K562 (cell line): ENCODE measurements around the gene ACSBG1. TPM values are rescaled to one million over a fixed set of nuclear protein-coding genes. Genes with fewer than 3 reads are reported as not detected.

Experiments
- ATAC-seq: fragments of 200-7000 bp; cut with Tn5 transposase; 3 replicates; pipeline ENCODE4 v1.9.1; 2020; ENCODE audit warnings: moderate library complexity
- BruUV-seq: library from RNA; stranded (reverse); fragments of 400-500 nt; replicated peaks from 2 replicates; lab custom pipeline; 2021; lab: Mats Ljungman, UMichigan
- CTCF ChIA-PET: fragments of 300-600 bp; formaldehyde crosslinking; extraction: SDS; loops from one replicate; lab custom pipeline; 2021; ENCODE audit warnings: low intra/inter-chr PET ratio; lab: Yijun Ruan, JAX
- POLR2A ChIA-PET: fragments of 300-600, 350-650 bp; sonication (Branson Sonifier 250); formaldehyde crosslinking; extraction: SDS; loops from one replicate; lab custom pipeline; 2021; ENCODE audit warnings: antibody characterized with exemption, inconsistent platforms; lab: Yijun Ruan, JAX
- DNase-seq, 4 experiments: peaks; one replicate each; pipeline versions ENCODE4 v3.0.0 to v3.0.0-alpha.2; 2011 to 2018; ENCODE audit warnings: low spot score in 3 of 4, mixed read lengths in 3 of 4; ENCODE audit errors: extremely low read depth in 1 of 4
- FAIRE-seq: peaks from 2 replicates; lab custom pipeline; 2011; peaks lifted over from hg19 to GRCh38; lab: Jason Lieb, UNC
- H2AFZ ChIP-seq: 2 replicates; pipeline ENCODE4 v1.6.0; 2011; ENCODE audit warnings: low read depth, low read length, control low read depth, inconsistent platforms
- H3K27ac ChIP-seq: fragments of 200-600 bp; 3 replicates; pipeline ENCODE4 v1.8.0; 2011; ENCODE audit warnings: low read depth, mild to moderate bottlenecking, control low read depth, inconsistent platforms, low read length, moderate library complexity, mixed read lengths; ENCODE audit errors: extremely low read depth
- H3K27me3 ChIP-seq, 2 experiments: fragments of 300-600 bp in 1 of 2; 2 replicates in 1 of 2; 3 replicates in 1 of 2; pipeline versions ENCODE4 v1.6.0 to v1.8.0; 2011; ENCODE audit warnings: inconsistent platforms in 2 of 2, low read length in 2 of 2, mild to moderate bottlenecking in 1 of 2, mixed read lengths in 1 of 2, moderate library complexity in 1 of 2; ENCODE audit not compliant: control insufficient read depth in 2 of 2, insufficient read depth in 2 of 2
- H3K36me3 ChIP-seq: fragments of 300-600 bp; 3 replicates; pipeline ENCODE4 v1.8.0; 2011; ENCODE audit warnings: mild to moderate bottlenecking, low read length, inconsistent platforms; ENCODE audit not compliant: control insufficient read depth, insufficient read depth
- H3K4me1 ChIP-seq, 2 experiments: fragments of 200-600 bp in 1 of 2; replicated peaks in 1 of 2; 2 replicates in 1 of 2; 3 replicates in 1 of 2; pipeline versions ENCODE4 v1.5.1 to v1.8.0; 2011; ENCODE audit warnings: inconsistent platforms in 2 of 2, low read length in 2 of 2, mild to moderate bottlenecking in 1 of 2, mixed read lengths in 1 of 2, moderate library complexity in 1 of 2; ENCODE audit not compliant: control insufficient read depth in 2 of 2, insufficient read depth in 2 of 2
- H3K4me2 ChIP-seq: 2 replicates; pipeline ENCODE4 v1.6.1; 2011; ENCODE audit warnings: low read length, control low read depth, inconsistent platforms, mixed read lengths; ENCODE audit not compliant: insufficient read depth
- H3K4me3 ChIP-seq: fragments of 200-600 bp; sonication (generic), shearing (Covaris generic); 2 replicates; pipeline ENCODE4 v1.5.1; 2016; ENCODE audit warnings: control low read depth, inconsistent platforms
- H3K79me2 ChIP-seq: fragments of 200-600 bp; 3 replicates; pipeline ENCODE4 v1.8.0; 2011; ENCODE audit warnings: low read length, inconsistent platforms; ENCODE audit not compliant: control insufficient read depth, insufficient read depth
- H3K9ac ChIP-seq, 2 experiments: 2 replicates each; pipeline versions ENCODE4 v1.6.0 to v1.6.1; 2011; ENCODE audit warnings: low read depth in 2 of 2, low read length in 2 of 2, control low read depth in 1 of 2, inconsistent platforms in 1 of 2, mild to moderate bottlenecking in 1 of 2, mixed read lengths in 1 of 2; ENCODE audit not compliant: insufficient read depth in 1 of 2
- H3K9me1 ChIP-seq: one replicate; pipeline ENCODE4 v1.6.0; 2011; ENCODE audit warnings: inconsistent platforms, mild to moderate bottlenecking, low read length, moderate library complexity; ENCODE audit not compliant: control insufficient read depth, insufficient read depth
- H3K9me3 ChIP-seq: replicated peaks from 2 replicates; pipeline ENCODE4 v1.5.1; 2011; ENCODE audit warnings: low read depth, low read length, inconsistent platforms; ENCODE audit not compliant: control insufficient read depth, insufficient read depth
- H4K20me1 ChIP-seq: replicated peaks from 2 replicates; pipeline ENCODE4 v1.6.1; 2011; ENCODE audit warnings: low read length, inconsistent platforms, mixed read lengths; ENCODE audit not compliant: control insufficient read depth, insufficient read depth
- CREBBP ChIP-seq: IDR thresholded peaks from one replicate; pipeline ENCODE4 v1.6.1; 2012; ENCODE audit warnings: low read depth, mild to moderate bottlenecking, control low read depth, inconsistent platforms, low read length
- FOXJ3 ChIP-seq: sonication (generic); formaldehyde crosslinking; IDR thresholded peaks from 2 replicates; pipeline ENCODE4 v1.4.0; 2020; ENCODE audit warnings: mild to moderate bottlenecking, missing genetic modification reagents
- KHSRP ChIP-seq: fragments of 450-650 bp; IDR thresholded peaks from 2 replicates; pipeline ENCODE4 v1.6.1; 2017
- RBM25 ChIP-seq: fragments of 200-400 bp; formaldehyde crosslinking; IDR thresholded peaks from 2 replicates; pipeline ENCODE4 v1.6.1; 2018; ENCODE audit warnings: low read length, low read depth, moderate library complexity; ENCODE audit not compliant: severe bottlenecking
- TAF7 ChIP-seq: fragments of 450-650 bp; IDR thresholded peaks from 2 replicates; pipeline ENCODE4 v1.6.1; 2016; ENCODE audit warnings: missing genetic modification characterization, missing compliant biosample characterization
- ZNF175 ChIP-seq: fragments of 200-800 bp; sonication (Bioruptor generic); IDR thresholded peaks from 2 replicates; pipeline ENCODE4 v1.6.1; 2016; ENCODE audit warnings: low read depth, mild to moderate bottlenecking, missing genetic modification characterization, missing compliant biosample characterization
- WGBS: fragments of 100-300 bp; shearing (Covaris generic); methylation state at CpG from one replicate; pipeline ENCODE4 v1.1.6; 2016; ENCODE audit warnings: low coverage, mixed read lengths; ENCODE audit not compliant: insufficient coverage; ENCODE audit errors: missing lambda C conversion rate; 5-methylcytosine and 5-hydroxymethylcytosine counted together
- in situ Hi-C: fragments of 300-500 bp; cut with MboI; formaldehyde crosslinking; loops from 4 replicates; pipeline ENCODE4 v1.15.0; 2018; ENCODE audit warnings: inconsistent platforms, mixed read lengths
- intact Hi-C: fragments of 100-400 bp; cut with micrococcal nuclease; formaldehyde crosslinking; loops from 2 replicates; pipeline ENCODE4 v1.14.2; 2022
- polyA plus RNA-seq, 8 experiments: library from polyadenylated mRNA; depleted of rRNA in 4 of 8; stranded (reverse) in 5 of 8; unstranded in 3 of 8; fragments of >200 nt; fragmentation: Nextera tagmentation in 2 of 8; fragmentation: Illumina TruSeq in 1 of 8; extraction: Ambion mirVana in 2 of 8; extraction: Trizol in 1 of 8; gene quantifications; 2 replicates each; pipeline versions ENCODE4 v1.2.1 to v1.2.3, GENCODE V29; 2011 to 2014; ENCODE audit warnings: inconsistent platforms in 1 of 8, missing spikeins in 1 of 8
- total RNA-seq, 7 experiments: library from RNA; depleted of rRNA in 6 of 7; stranded (reverse); fragments of >200 nt in 6 of 7; fragmentation: Illumina TruSeq in 2 of 7; extraction: Trizol in 2 of 7; gene quantifications; 2 replicates each; pipeline versions ENCODE4 v1.2.1 to v1.2.3, GENCODE V29; 2011 to 2021; ENCODE audit warnings: low replicate concordance in 1 of 7
- TF ChIP-seq, protein P1 (sequence below): IDR thresholded peaks from 3 replicates; pipeline ENCODE4 v1.6.1; 2011; ENCODE audit warnings: borderline replicate concordance, mild to moderate bottlenecking, moderate library complexity; ENCODE audit not compliant: insufficient read length; ENCODE audit errors: extremely low read depth
- TF ChIP-seq, protein P2 (sequence below): sonication (generic); formaldehyde crosslinking; IDR thresholded peaks from 2 replicates; pipeline ENCODE4 v1.8.0; 2022; ENCODE audit warnings: mild to moderate bottlenecking, missing genetic modification reagents
- TF ChIP-seq, protein P3 (sequence below): fragments of 250-450 bp; sonication (Bioruptor Pico); IDR thresholded peaks from 2 replicates; pipeline ENCODE4 v1.5.0; 2021; ENCODE audit warnings: mild to moderate bottlenecking, moderate library complexity

The ACSBG1 gene
- total and polyA plus RNA-seq, 9 of the 15 experiments (the other 6 are each of a cell fraction or from before 2014, with no cell fraction given) = 0.36 to 6.4 (median 2.5) TPM

DNA sequence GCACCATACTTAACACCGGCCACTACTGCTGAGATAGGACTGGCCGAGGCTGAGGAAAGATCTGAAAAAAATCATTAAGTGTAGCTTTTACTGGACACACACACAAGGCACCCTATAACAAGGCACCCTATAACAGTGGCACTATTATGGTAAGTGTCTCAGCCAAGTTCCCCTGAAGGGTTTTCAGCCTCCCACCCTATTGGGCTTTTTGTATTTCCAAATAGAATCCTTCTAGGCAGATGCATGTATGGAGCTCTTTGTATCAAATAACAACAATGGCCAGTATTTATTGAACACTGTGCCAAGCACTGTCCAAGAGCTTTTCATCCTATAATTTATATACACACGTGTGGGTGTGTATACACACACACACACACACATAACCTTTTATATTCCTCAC, 23.3 kb upstream of the ACSBG1 start:
- Histone ChIP-seq H3K36me3 (no peaks in the 10 kb centered on the region), H3K9ac (no peak overlapping the region), H3K9me1 (no peaks in the 10 kb centered on the region), H3K4me3 (no peak overlapping the region), H3K4me1 (peaks cover 0 to 9% of the 10 kb centered on the region in 2 experiments; a peak in 2 of 5 replicates), H3K9me3 (no peaks in the 10 kb centered on the region), H3K27ac (no peak overlapping the region), H3K4me2 (no peak overlapping the region), H3K79me2 (no peaks in the 10 kb centered on the region), H3K27me3 (no peaks in the 10 kb centered on the region), H4K20me1 (no peaks in the 10 kb centered on the region), H2AFZ (no peak overlapping the region)
- in situ Hi-C loops (no loop called here), intact Hi-C loops (no loop called here)
- FAIRE-seq (no peak), ATAC-seq (no peak), DNase-seq (no peak)
- 38% methylated on average over 3 of the region's 3 CpGs for WGBS
- BruUV-seq = no TSS peak
- ChIA-PET CTCF (no interaction called here), POLR2A (interaction anchor here (0.8 to 1.3 kb wide), 3 partner anchors 10 to 42 kb away, joined by 3 to 5 read pairs (median 3); partner anchors contain the start of gene SKIC8)
- TF ChIP-seq, protein P1, sequence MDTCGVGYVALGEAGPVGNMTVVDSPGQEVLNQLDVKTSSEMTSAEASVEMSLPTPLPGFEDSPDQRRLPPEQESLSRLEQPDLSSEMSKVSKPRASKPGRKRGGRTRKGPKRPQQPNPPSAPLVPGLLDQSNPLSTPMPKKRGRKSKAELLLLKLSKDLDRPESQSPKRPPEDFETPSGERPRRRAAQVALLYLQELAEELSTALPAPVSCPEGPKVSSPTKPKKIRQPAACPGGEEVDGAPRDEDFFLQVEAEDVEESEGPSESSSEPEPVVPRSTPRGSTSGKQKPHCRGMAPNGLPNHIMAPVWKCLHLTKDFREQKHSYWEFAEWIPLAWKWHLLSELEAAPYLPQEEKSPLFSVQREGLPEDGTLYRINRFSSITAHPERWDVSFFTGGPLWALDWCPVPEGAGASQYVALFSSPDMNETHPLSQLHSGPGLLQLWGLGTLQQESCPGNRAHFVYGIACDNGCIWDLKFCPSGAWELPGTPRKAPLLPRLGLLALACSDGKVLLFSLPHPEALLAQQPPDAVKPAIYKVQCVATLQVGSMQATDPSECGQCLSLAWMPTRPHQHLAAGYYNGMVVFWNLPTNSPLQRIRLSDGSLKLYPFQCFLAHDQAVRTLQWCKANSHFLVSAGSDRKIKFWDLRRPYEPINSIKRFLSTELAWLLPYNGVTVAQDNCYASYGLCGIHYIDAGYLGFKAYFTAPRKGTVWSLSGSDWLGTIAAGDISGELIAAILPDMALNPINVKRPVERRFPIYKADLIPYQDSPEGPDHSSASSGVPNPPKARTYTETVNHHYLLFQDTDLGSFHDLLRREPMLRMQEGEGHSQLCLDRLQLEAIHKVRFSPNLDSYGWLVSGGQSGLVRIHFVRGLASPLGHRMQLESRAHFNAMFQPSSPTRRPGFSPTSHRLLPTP = no peak
- no peak for TF ChIP-seq CREBBP
- no peak for TF ChIP-seq TAF7
- TF ChIP-seq FOXJ3 (CRISPR knock-in tag) = no peak
- no peak for TF ChIP-seq RBM25
- TF ChIP-seq ZNF175 (CRISPR knock-in tag) = no peak
- TF ChIP-seq KHSRP = no peak
- TF ChIP-seq, protein P2, sequence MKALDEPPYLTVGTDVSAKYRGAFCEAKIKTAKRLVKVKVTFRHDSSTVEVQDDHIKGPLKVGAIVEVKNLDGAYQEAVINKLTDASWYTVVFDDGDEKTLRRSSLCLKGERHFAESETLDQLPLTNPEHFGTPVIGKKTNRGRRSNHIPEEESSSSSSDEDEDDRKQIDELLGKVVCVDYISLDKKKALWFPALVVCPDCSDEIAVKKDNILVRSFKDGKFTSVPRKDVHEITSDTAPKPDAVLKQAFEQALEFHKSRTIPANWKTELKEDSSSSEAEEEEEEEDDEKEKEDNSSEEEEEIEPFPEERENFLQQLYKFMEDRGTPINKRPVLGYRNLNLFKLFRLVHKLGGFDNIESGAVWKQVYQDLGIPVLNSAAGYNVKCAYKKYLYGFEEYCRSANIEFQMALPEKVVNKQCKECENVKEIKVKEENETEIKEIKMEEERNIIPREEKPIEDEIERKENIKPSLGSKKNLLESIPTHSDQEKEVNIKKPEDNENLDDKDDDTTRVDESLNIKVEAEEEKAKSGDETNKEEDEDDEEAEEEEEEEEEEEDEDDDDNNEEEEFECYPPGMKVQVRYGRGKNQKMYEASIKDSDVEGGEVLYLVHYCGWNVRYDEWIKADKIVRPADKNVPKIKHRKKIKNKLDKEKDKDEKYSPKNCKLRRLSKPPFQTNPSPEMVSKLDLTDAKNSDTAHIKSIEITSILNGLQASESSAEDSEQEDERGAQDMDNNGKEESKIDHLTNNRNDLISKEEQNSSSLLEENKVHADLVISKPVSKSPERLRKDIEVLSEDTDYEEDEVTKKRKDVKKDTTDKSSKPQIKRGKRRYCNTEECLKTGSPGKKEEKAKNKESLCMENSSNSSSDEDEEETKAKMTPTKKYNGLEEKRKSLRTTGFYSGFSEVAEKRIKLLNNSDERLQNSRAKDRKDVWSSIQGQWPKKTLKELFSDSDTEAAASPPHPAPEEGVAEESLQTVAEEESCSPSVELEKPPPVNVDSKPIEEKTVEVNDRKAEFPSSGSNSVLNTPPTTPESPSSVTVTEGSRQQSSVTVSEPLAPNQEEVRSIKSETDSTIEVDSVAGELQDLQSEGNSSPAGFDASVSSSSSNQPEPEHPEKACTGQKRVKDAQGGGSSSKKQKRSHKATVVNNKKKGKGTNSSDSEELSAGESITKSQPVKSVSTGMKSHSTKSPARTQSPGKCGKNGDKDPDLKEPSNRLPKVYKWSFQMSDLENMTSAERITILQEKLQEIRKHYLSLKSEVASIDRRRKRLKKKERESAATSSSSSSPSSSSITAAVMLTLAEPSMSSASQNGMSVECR = no peak
- TF ChIP-seq, protein P3, sequence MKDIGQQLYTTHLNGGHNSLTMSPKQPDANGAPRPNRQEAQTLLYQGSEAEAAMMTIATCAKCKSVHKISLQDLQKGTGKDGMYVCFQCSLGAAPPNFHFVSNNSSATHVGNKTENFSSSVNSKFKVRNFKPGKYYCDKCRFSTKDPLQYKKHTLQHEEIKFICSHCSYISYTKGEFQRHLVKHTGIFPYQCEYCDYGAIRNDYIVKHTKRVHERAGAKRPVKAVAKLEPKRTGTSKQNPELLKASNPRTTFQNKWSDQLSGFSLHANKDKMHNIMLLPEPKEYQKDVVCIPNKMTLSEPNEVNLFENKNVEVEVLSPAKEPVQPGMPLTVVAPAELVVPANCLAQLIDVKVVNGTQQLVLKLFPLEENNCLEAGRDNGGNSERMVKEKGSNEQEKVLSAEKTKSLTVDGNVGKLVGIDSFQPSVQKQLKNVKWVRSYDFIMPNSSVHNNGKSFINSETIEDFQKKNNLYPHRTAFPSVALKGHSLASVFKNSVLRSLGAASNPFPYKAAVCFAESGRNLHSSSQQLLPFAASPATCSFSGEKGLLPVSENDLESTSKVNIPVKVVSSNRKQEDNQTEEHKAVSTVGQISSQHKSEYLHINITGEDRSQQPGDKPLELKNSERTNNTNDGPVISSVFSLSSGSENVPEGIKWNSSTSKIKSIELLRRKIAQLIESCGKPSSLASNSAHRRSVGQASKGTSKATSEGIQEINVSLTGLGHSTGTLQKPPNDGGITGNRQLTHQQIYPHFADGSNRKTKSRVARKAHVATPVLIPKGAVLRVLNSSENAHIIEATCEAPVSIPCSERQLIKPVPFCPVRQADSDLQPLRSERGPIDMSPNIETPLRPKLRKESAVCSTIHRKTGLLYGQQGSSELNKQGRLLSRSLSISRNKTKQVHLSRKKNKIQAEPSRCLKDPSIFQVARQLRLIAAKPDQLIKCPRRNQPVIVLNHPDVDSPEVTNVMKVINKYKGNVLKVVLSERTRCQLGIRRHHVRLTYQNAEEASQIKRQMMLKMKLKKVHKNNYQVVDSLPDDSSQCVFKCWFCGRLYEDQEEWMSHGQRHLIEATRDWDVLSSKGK (CRISPR knock-in tag) = no peak
